HEK293 (cell line): Measurements from ENCODE around the gene HEPACAM.

Source experiments
- CTCF ChIA-PET: fragments of 350-600 bp; formaldehyde crosslinking; extraction: SDS; loops from one replicate; lab custom pipeline; 2021; ENCODE audit warnings: antibody characterized with exemption; lab: Yijun Ruan, JAX
- POLR2A ChIA-PET: fragments of 300-600 bp; formaldehyde crosslinking; extraction: SDS; loops from one replicate; lab custom pipeline; 2020; ENCODE audit warnings: antibody characterized with exemption, inconsistent platforms; lab: Yijun Ruan, JAX
- H3K27ac ChIP-seq: fragments of 200-500 bp; sonication (Bioruptor generic); 2 replicates; pipeline ENCODE4 v1.5.1; 2014; ENCODE audit warnings: low read depth, low read length, control low read depth, inconsistent platforms; ENCODE audit errors: extremely low read depth
- H3K36me3 ChIP-seq, 2 experiments: fragments of 200-500 bp in 1 of 2; sonication (Bioruptor generic) in 1 of 2; 1 replicate in 1 of 2; 2 replicates in 1 of 2; pipeline ENCODE4 v1.5.1; 2014 to 2017; ENCODE audit warnings: inconsistent platforms in 2 of 2, low read length in 2 of 2; ENCODE audit not compliant: control insufficient read depth in 2 of 2, insufficient read depth in 1 of 2
- H3K4me1 ChIP-seq: fragments of 200-500 bp; sonication (Bioruptor generic); 2 replicates; pipeline ENCODE4 v1.5.1; 2014; ENCODE audit warnings: mild to moderate bottlenecking, low read length, inconsistent platforms; ENCODE audit not compliant: control insufficient read depth, insufficient read depth
- H3K4me3 ChIP-seq: 2 replicates; pipeline ENCODE4 v1.5.1; 2011; ENCODE audit warnings: low read depth, mild to moderate bottlenecking, control low read depth, low read length, moderate library complexity
- H3K9me3 ChIP-seq: fragments of 200-500 bp; sonication (Bioruptor generic); 2 replicates; pipeline ENCODE4 v1.5.1; 2014; ENCODE audit warnings: low read depth, low read length, inconsistent platforms; ENCODE audit not compliant: control insufficient read depth, insufficient read depth
- ATF2 ChIP-seq: fragments of 450-650 bp; formaldehyde crosslinking; IDR thresholded peaks from 2 replicates; pipeline ENCODE4 v1.5.1; 2016; ENCODE audit warnings: missing biosample characterization, missing genetic modification characterization, low read depth
- BCL6B ChIP-seq: fragments of 450-650 bp; formaldehyde crosslinking; IDR thresholded peaks from 2 replicates; pipeline ENCODE4 v1.5.1; 2017; ENCODE audit warnings: missing biosample characterization, missing genetic modification characterization
- GLI4 ChIP-seq: fragments of 450-650 bp; formaldehyde crosslinking; IDR thresholded peaks from 2 replicates; pipeline ENCODE4 v1.5.1; 2016; ENCODE audit warnings: missing biosample characterization, missing genetic modification characterization
- GLIS1 ChIP-seq: fragments of 450-650 bp; formaldehyde crosslinking; IDR thresholded peaks from 2 replicates; pipeline ENCODE4 v1.5.1; 2016; ENCODE audit warnings: missing biosample characterization, missing genetic modification characterization
- HOXD13 ChIP-seq: sonication (generic); formaldehyde crosslinking; IDR thresholded peaks from 2 replicates; pipeline ENCODE4 v1.8.0; 2022; ENCODE audit warnings: missing genetic modification reagents, borderline replicate concordance
- KLF17 ChIP-seq: fragments of 450-650 bp; formaldehyde crosslinking; IDR thresholded peaks from 2 replicates; pipeline ENCODE4 v1.5.1; 2016; ENCODE audit warnings: missing biosample characterization, missing genetic modification characterization
- MEIS1 ChIP-seq: sonication (generic); formaldehyde crosslinking; IDR thresholded peaks from 2 replicates; pipeline ENCODE4 v1.8.1; 2022; ENCODE audit warnings: missing genetic modification reagents, mild to moderate bottlenecking, borderline replicate concordance
- PBX3 ChIP-seq: sonication (generic); formaldehyde crosslinking; IDR thresholded peaks from 2 replicates; pipeline ENCODE4 v1.8.1; 2022; ENCODE audit warnings: mild to moderate bottlenecking, moderate library complexity, missing genetic modification reagents
- ZNF169 ChIP-seq: fragments of 450-650 bp; formaldehyde crosslinking; IDR thresholded peaks from 2 replicates; pipeline ENCODE4 v1.5.1; 2016; ENCODE audit warnings: missing biosample characterization, missing genetic modification characterization
- ZNF24 ChIP-seq: fragments of 450-650 bp; formaldehyde crosslinking; IDR thresholded peaks from 2 replicates; pipeline ENCODE4 v1.5.1; 2016; ENCODE audit warnings: missing biosample characterization, missing genetic modification characterization
- ZNF324 ChIP-seq: fragments of 450-650 bp; formaldehyde crosslinking; IDR thresholded peaks from 2 replicates; pipeline ENCODE4 v1.5.1; 2016; ENCODE audit warnings: missing biosample characterization, missing genetic modification characterization
- ZNF354C ChIP-seq: fragments of 450-650 bp; formaldehyde crosslinking; IDR thresholded peaks from 2 replicates; pipeline ENCODE4 v1.5.1; 2016; ENCODE audit warnings: missing biosample characterization, missing genetic modification characterization, low read depth, borderline replicate concordance
- ZNF398 ChIP-seq: fragments of 450-650 bp; formaldehyde crosslinking; IDR thresholded peaks from 2 replicates; pipeline ENCODE4 v1.5.1; 2017; ENCODE audit warnings: missing biosample characterization, missing genetic modification characterization
- ZNF488 ChIP-seq: fragments of 450-650 bp; formaldehyde crosslinking; IDR thresholded peaks from 2 replicates; pipeline ENCODE4 v1.5.1; 2016; ENCODE audit warnings: missing biosample characterization, missing genetic modification characterization
- ZNF610 ChIP-seq: fragments of 450-650 bp; formaldehyde crosslinking; IDR thresholded peaks from 2 replicates; pipeline ENCODE4 v1.5.1; 2016; ENCODE audit warnings: missing biosample characterization, missing genetic modification characterization, borderline replicate concordance
- ZNF677 ChIP-seq: fragments of 450-650 bp; IDR thresholded peaks from 2 replicates; pipeline ENCODE4 v1.5.0; 2018; ENCODE audit warnings: missing biosample characterization, mild to moderate bottlenecking, missing genetic modification characterization, moderate library complexity
- ZSCAN16 ChIP-seq: fragments of 450-650 bp; formaldehyde crosslinking; IDR thresholded peaks from 2 replicates; pipeline ENCODE4 v1.5.1; 2016; ENCODE audit warnings: missing biosample characterization, missing genetic modification characterization
- ZSCAN4 ChIP-seq: fragments of 450-650 bp; formaldehyde crosslinking; IDR thresholded peaks from 2 replicates; pipeline ENCODE4 v1.5.1; 2017; ENCODE audit warnings: missing biosample characterization, missing genetic modification characterization

The HEPACAM gene

GRCh38 chr11:124920870-124921609 lies 14.8 kb downstream of the HEPACAM start:
- TF ChIP-seq PBX3 (CRISPR knock-in tag) (peak; percentile 73; the same call in 1 of the 2 replicates), ZSCAN16 (tag by site-specific recombination) (no peak), GLI4 (tag by site-specific recombination) (no peak)
- Histone ChIP-seq H3K9me3 (no peaks in the 10 kb centered on the region), H3K36me3 (no peaks in the 10 kb centered on the region), H3K27ac (peak overlapping the region; percentile 64; the same call in 1 of the 2 replicates), H3K4me1 (no peaks in the 10 kb centered on the region), H3K4me3 (peak overlapping the region; percentile 27)
- POLR2A ChIA-PET: interaction anchor here (0.7 to 2.2 kb wide), 4 partner anchors 20 to 45 kb away, joined by 3 to 11 read pairs (median 6); partner anchors contain the start of gene CCDC15
- CTCF ChIA-PET: interaction anchor here (0.5 to 1.2 kb wide), 4 partner anchors 45 to 648 kb away, joined by 3 to 4 read pairs (median 4); partner anchors contain the start of gene EI24

- CTCF ChIA-PET: interaction anchor here (0.6 to 1.2 kb wide), 4 partner anchors 10 to 649 kb away, joined by 3 to 4 read pairs (median 4); partner anchors contain the start of gene EI24
- POLR2A ChIA-PET: interaction anchor here (0.6 to 2.2 kb wide), 6 partner anchors 20 to 503 kb away, joined by 3 to 11 read pairs (median 4); partner anchors contain the start of gene CCDC15
Measured at GRCh38 chr11:124920356-124920755, 15.5 kb downstream of the HEPACAM start.

GRCh38 chr11:124919898-124920297 lies 15.9 kb downstream of the HEPACAM start:
- CTCF ChIA-PET: interaction anchor here (0.6 to 1.7 kb wide), 4 partner anchors 11 to 53 kb away, joined by 3 to 5 read pairs (median 4); no protein-coding TSS in a partner anchor
- H3K4me3 ChIP-seq: no peak overlapping the region
- no peaks in the 10 kb centered on the region for H3K9me3 ChIP-seq
- no peaks in the 10 kb centered on the region for H3K4me1 ChIP-seq
- no peaks in the 10 kb centered on the region for H3K36me3 ChIP-seq
- no peak overlapping the region for H3K27ac ChIP-seq
- POLR2A ChIA-PET: interaction anchor here (0.6 to 2.2 kb wide), 5 partner anchors 19 to 503 kb away, joined by 3 to 11 read pairs (median 4); partner anchors contain the start of gene CCDC15
- TF ChIP-seq BCL6B (tag by site-specific recombination) (no peak), KLF17 (no peak), ZNF677 (tag by site-specific recombination) (no peak), HOXD13 (CRISPR knock-in tag) (no peak), ATF2 (no peak), ZNF354C (tag by site-specific recombination) (no peak), ZNF24 (no peak), GLIS1 (tag by site-specific recombination) (no peak)

More at GRCh38 chr11:124920356-124920755, 15.5 kb downstream of the HEPACAM start:
- Histone ChIP-seq H3K36me3 (no peaks in the 10 kb centered on the region), H3K27ac (no peak overlapping the region), H3K4me3 (no peak overlapping the region)
- TF ChIP-seq ZNF398 (tag by site-specific recombination): no peak
- TF ChIP-seq ZNF169 (tag by site-specific recombination): no peak
- TF ChIP-seq ZSCAN4: no peak
- TF ChIP-seq MEIS1 (CRISPR knock-in tag): no peak
- no peak for TF ChIP-seq ZNF610 (tag by site-specific recombination)
- TF ChIP-seq ZNF488 (tag by site-specific recombination): no peak
- TF ChIP-seq ZNF324: no peak
- TF ChIP-seq, all 188 proteins: peak for 0
- Histone ChIP-seq H3K9me3 (no peaks in the 10 kb centered on the region), H3K4me1 (no peaks in the 10 kb centered on the region)
